OCI-LY3 (cell line): ENCODE results near the gene WSCD2.

Experiments used
- CTCF ChIP-seq: fragments of 200-600, 300-600 bp; sonication (generic); IDR thresholded peaks from 2 replicates; pipeline ENCODE4 v1.5.1; 2014; ENCODE audit warnings: antibody characterized with exemption, low read length, low read depth
- EZH2phosphoT487 ChIP-seq: fragments of 200-600 bp; shearing (Covaris generic); IDR thresholded peaks from 2 replicates; pipeline ENCODE4 v1.6.1; 2018; ENCODE audit warnings: antibody characterized with exemption, mixed run types, low read depth

GRCh38 chr12:108210001-108210400, 80.9 kb downstream of the WSCD2 start:
- TF ChIP-seq EZH2phosphoT487 (no peak), CTCF (no peak)
